ENCODE measurements around the gene NLRC3.

Gene NLRC3

GRCh38 chr16:3595521-3596021 is 18.4 kb upstream of the NLRC3 start:
- Histone ChIP-seq H3K27me3 (ENCODE audit: insufficient read depth, low read length, poor library complexity) (no peaks in the 10 kb centered on the region), H2BK15ac (replicated peaks; ENCODE audit: low read depth) (no peak overlapping the region), H3K4me3 (ENCODE audit: low read length) (no peak overlapping the region), H2BK5ac (ENCODE audit: low read length) (no peak overlapping the region), H3K56ac (ENCODE audit: low read length) (no peak overlapping the region), H4K8ac (ENCODE audit: low read depth, low read length) (no peak overlapping the region), H3K79me2 (ENCODE audit: control insufficient read depth, insufficient read depth, low read length) (no peaks in the 10 kb centered on the region), H3K9ac (ENCODE audit: low read length) (no peak overlapping the region), H3K23ac (ENCODE audit: low read length) (no peak overlapping the region), H3K4ac (ENCODE audit: low read depth, low read length) (no peak overlapping the region), H3K4me1 (ENCODE audit: control insufficient read depth, low read depth, low read length) (no peaks in the 10 kb centered on the region), H3K27ac (ENCODE audit: low read depth, low read length) (no peak overlapping the region), H3K4me2 (ENCODE audit: low read length) (no peak overlapping the region), H4K5ac (ENCODE audit: low read length) (no peak overlapping the region), H2BK120ac (ENCODE audit: low read depth, low read length) (no peak overlapping the region), H2AK5ac (ENCODE audit: low read length) (no peak overlapping the region), H3K18ac (ENCODE audit: low read length) (no peak overlapping the region), H3K79me1 (ENCODE audit: low read length) (no peaks in the 10 kb centered on the region), H3K36me3 (ENCODE audit: control insufficient read depth, insufficient read depth, low read length) (peaks cover 6% of the 10 kb centered on the region)
- DNase-seq, result no peak
- no CpG with 5 or more reads among the region's 19 CpGs for WGBS (ENCODE audit: extremely low coverage, insufficient coverage, low lambda C conversion rate)

DNA sequence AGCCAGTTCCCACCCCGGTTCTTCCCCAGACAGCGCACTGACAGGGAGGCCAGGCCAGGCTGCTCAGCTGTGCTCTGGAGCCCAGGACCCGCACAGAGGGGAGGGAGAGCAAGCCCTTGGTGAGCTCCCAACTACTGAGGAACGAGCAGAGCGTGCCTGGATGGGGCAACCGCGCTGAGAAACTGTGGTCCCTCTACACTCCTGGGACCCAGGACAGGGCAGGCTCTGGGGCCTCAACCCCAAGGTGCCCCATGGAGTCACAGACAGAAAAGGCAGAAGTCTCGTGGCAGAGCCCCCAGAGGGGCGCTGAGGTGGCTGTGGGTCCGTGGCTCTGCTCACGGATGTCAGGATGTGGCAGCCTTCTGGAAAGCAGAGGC is 17.9 kb upstream of the NLRC3 start:
- Histone ChIP-seq H4K8ac (ENCODE audit: low read depth, low read length) (no peak overlapping the region), H3K4ac (ENCODE audit: low read depth, low read length) (no peak overlapping the region), H2AK5ac (ENCODE audit: low read length) (no peak overlapping the region), H3K23ac (ENCODE audit: low read length) (no peak overlapping the region), H4K5ac (ENCODE audit: low read length) (no peak overlapping the region), H3K9ac (ENCODE audit: low read length) (no peak overlapping the region), H3K4me1 (ENCODE audit: control insufficient read depth, low read depth, low read length) (no peaks in the 10 kb centered on the region), H3K18ac (ENCODE audit: low read length) (no peak overlapping the region), H3K27me3 (ENCODE audit: insufficient read depth, low read length, poor library complexity) (no peaks in the 10 kb centered on the region), H2BK5ac (ENCODE audit: low read length) (no peak overlapping the region), H3K36me3 (ENCODE audit: control insufficient read depth, insufficient read depth, low read length) (peaks cover 4% of the 10 kb centered on the region), H3K56ac (ENCODE audit: low read length) (no peak overlapping the region), H3K4me3 (ENCODE audit: low read length) (no peak overlapping the region), H3K4me2 (ENCODE audit: low read length) (no peak overlapping the region), H2BK15ac (replicated peaks; ENCODE audit: low read depth) (no peak overlapping the region), H3K79me1 (ENCODE audit: low read length) (no peaks in the 10 kb centered on the region), H2BK120ac (ENCODE audit: low read depth, low read length) (no peak overlapping the region), H3K27ac (ENCODE audit: low read depth, low read length) (no peak overlapping the region), H3K79me2 (ENCODE audit: control insufficient read depth, insufficient read depth, low read length) (no peaks in the 10 kb centered on the region)
- no CpG with 5 or more reads among the region's 11 CpGs for WGBS (ENCODE audit: extremely low coverage, insufficient coverage, low lambda C conversion rate)
- DNase-seq, result no peak

DNA sequence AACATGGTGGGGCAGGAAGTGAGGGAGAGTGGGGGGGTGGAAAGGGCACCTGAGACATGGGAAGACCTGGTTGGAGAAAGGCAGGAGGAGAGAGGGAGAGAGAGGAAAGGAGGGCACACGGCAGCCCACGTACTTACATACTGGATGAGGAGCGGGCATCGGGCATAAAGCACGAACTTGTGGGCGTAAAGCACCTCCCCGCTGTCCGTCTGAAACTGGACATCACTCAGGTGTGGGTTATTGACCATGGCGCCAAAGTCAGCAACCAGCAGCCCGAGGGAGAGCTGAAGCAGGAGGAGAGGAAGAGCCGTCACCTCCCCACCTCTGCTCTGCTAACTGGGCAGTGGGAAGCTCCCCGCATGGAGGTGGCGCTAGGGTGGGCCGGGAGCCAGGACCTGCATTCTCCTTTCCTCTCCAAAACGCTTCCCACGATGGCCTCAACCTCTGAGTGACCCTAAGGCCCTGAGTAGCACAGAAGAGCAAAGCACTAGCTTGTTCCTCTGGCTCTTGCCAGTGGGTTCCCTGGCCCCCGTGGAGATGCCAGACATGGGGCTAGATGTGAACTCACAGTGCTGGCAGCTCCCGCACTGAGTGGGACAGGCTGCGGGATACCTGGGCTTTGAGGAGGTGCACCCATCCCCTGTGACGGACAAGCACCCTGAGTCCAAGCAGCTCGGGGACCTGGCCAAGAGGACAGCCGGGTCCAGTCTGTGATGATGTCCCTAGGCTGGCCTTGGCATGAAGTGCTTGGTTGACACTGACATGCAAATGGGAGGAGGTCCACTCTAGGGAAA is 17.3 kb upstream of the NLRC3 start:
- Histone ChIP-seq H3K4me3 (ENCODE audit: low read length) (no peak overlapping the region), H3K9ac (ENCODE audit: low read length) (no peak overlapping the region), H3K4me1 (ENCODE audit: control insufficient read depth, low read depth, low read length) (no peaks in the 10 kb centered on the region), H3K23ac (ENCODE audit: low read length) (no peak overlapping the region), H2BK120ac (ENCODE audit: low read depth, low read length) (no peak overlapping the region), H3K79me2 (ENCODE audit: control insufficient read depth, insufficient read depth, low read length) (no peaks in the 10 kb centered on the region), H3K79me1 (ENCODE audit: low read length) (no peaks in the 10 kb centered on the region), H3K36me3 (ENCODE audit: control insufficient read depth, insufficient read depth, low read length) (no peaks in the 10 kb centered on the region), H3K56ac (ENCODE audit: low read length) (no peak overlapping the region), H4K8ac (ENCODE audit: low read depth, low read length) (no peak overlapping the region), H2BK15ac (replicated peaks; ENCODE audit: low read depth) (no peak overlapping the region), H2AK5ac (ENCODE audit: low read length) (no peak overlapping the region), H3K4ac (ENCODE audit: low read depth, low read length) (no peak overlapping the region), H3K18ac (ENCODE audit: low read length) (no peak overlapping the region), H3K27me3 (ENCODE audit: insufficient read depth, low read length, poor library complexity) (no peaks in the 10 kb centered on the region), H3K4me2 (ENCODE audit: low read length) (no peak overlapping the region), H2BK5ac (ENCODE audit: low read length) (no peak overlapping the region), H3K27ac (ENCODE audit: low read depth, low read length) (no peak overlapping the region), H4K5ac (ENCODE audit: low read length) (no peak overlapping the region)
- WGBS (ENCODE audit: extremely low coverage, insufficient coverage, low lambda C conversion rate), result no CpG with 5 or more reads among the region's 22 CpGs
- no peak for DNase-seq

GRCh38 chr16:3592559-3592958 is 15.4 kb upstream of the NLRC3 start:
- no CpG with 5 or more reads among the region's 12 CpGs for WGBS (ENCODE audit: extremely low coverage, insufficient coverage, low lambda C conversion rate)
- H3K56ac ChIP-seq (ENCODE audit: low read length), result no peak overlapping the region
- no peak overlapping the region for H3K9ac ChIP-seq (ENCODE audit: low read length)
- H2BK15ac ChIP-seq (replicated peaks; ENCODE audit: low read depth), result no peak overlapping the region
- H4K5ac ChIP-seq (ENCODE audit: low read length), result no peak overlapping the region
- H3K4ac ChIP-seq (ENCODE audit: low read depth, low read length), result no peak overlapping the region
- H3K27ac ChIP-seq (ENCODE audit: low read depth, low read length), result no peak overlapping the region
- peaks cover 2% of the 10 kb centered on the region for H3K36me3 ChIP-seq (ENCODE audit: control insufficient read depth, insufficient read depth, low read length)
- no peak for DNase-seq
- H2AK5ac ChIP-seq (ENCODE audit: low read length), result no peak overlapping the region
- H2BK120ac ChIP-seq (ENCODE audit: low read depth, low read length), result no peak overlapping the region
- no peak overlapping the region for H3K4me3 ChIP-seq (ENCODE audit: low read length)
- no peaks in the 10 kb centered on the region for H3K79me1 ChIP-seq (ENCODE audit: low read length)
- H3K18ac ChIP-seq (ENCODE audit: low read length), result no peak overlapping the region
- H2BK5ac ChIP-seq (ENCODE audit: low read length), result no peak overlapping the region
- no peaks in the 10 kb centered on the region for H3K4me1 ChIP-seq (ENCODE audit: control insufficient read depth, low read depth, low read length)
- no peak overlapping the region for H3K23ac ChIP-seq (ENCODE audit: low read length)
- H3K4me2 ChIP-seq (ENCODE audit: low read length), result no peak overlapping the region
- no peaks in the 10 kb centered on the region for H3K79me2 ChIP-seq (ENCODE audit: control insufficient read depth, insufficient read depth, low read length)
- H4K8ac ChIP-seq (ENCODE audit: low read depth, low read length), result no peak overlapping the region
- no peaks in the 10 kb centered on the region for H3K27me3 ChIP-seq (ENCODE audit: insufficient read depth, low read length, poor library complexity)

GRCh38 chr16:3591991-3592390 is 14.8 kb upstream of the NLRC3 start:
- Histone ChIP-seq H3K79me2 (ENCODE audit: control insufficient read depth, insufficient read depth, low read length) (no peaks in the 10 kb centered on the region), H2BK15ac (replicated peaks; ENCODE audit: low read depth) (no peak overlapping the region), H3K4me1 (ENCODE audit: control insufficient read depth, low read depth, low read length) (no peaks in the 10 kb centered on the region), H3K56ac (ENCODE audit: low read length) (no peak overlapping the region), H3K27ac (ENCODE audit: low read depth, low read length) (no peak overlapping the region), H3K23ac (ENCODE audit: low read length) (no peak overlapping the region), H3K4me3 (ENCODE audit: low read length) (no peak overlapping the region), H3K27me3 (ENCODE audit: insufficient read depth, low read length, poor library complexity) (no peaks in the 10 kb centered on the region), H3K36me3 (ENCODE audit: control insufficient read depth, insufficient read depth, low read length) (peaks cover 2% of the 10 kb centered on the region), H2BK5ac (ENCODE audit: low read length) (no peak overlapping the region), H3K9ac (ENCODE audit: low read length) (no peak overlapping the region), H3K79me1 (ENCODE audit: low read length) (no peaks in the 10 kb centered on the region), H2BK120ac (ENCODE audit: low read depth, low read length) (no peak overlapping the region), H4K8ac (ENCODE audit: low read depth, low read length) (no peak overlapping the region), H3K18ac (ENCODE audit: low read length) (no peak overlapping the region), H4K5ac (ENCODE audit: low read length) (no peak overlapping the region), H3K4me2 (ENCODE audit: low read length) (no peak overlapping the region), H2AK5ac (ENCODE audit: low read length) (no peak overlapping the region), H3K4ac (ENCODE audit: low read depth, low read length) (no peak overlapping the region)
- WGBS (ENCODE audit: extremely low coverage, insufficient coverage, low lambda C conversion rate), result no CpG with 5 or more reads among the region's 6 CpGs
- DNase-seq, result no peak

DNA sequence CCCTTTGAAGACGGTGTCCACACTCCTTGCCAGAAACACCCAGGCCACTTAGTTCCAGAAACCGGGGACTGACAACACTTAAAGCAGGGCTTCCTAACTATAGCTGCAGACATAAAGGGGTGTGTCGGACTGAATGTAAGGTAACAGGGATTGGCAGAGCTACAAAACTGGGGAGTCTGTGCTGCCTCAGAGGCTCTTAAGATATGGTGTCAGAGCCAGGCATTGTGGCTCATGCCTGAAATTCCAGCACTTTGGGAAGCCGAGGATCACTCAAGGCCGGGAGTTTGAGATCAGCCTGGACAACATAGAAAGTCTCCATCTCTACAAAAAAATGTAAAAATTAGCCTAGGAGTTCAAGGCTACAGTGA is 14.2 kb upstream of the NLRC3 start:
- Histone ChIP-seq H3K27ac (ENCODE audit: low read depth, low read length) (no peak overlapping the region), H4K5ac (ENCODE audit: low read length) (no peak overlapping the region), H2AK5ac (ENCODE audit: low read length) (no peak overlapping the region), H3K18ac (ENCODE audit: low read length) (no peak overlapping the region), H3K4me1 (ENCODE audit: control insufficient read depth, low read depth, low read length) (no peaks in the 10 kb centered on the region), H4K8ac (ENCODE audit: low read depth, low read length) (no peak overlapping the region), H3K79me1 (ENCODE audit: low read length) (no peaks in the 10 kb centered on the region), H3K27me3 (ENCODE audit: insufficient read depth, low read length, poor library complexity) (no peaks in the 10 kb centered on the region), H3K56ac (ENCODE audit: low read length) (no peak overlapping the region), H3K4me3 (ENCODE audit: low read length) (no peak overlapping the region), H3K79me2 (ENCODE audit: control insufficient read depth, insufficient read depth, low read length) (no peaks in the 10 kb centered on the region), H3K9ac (ENCODE audit: low read length) (no peak overlapping the region), H2BK120ac (ENCODE audit: low read depth, low read length) (no peak overlapping the region), H3K23ac (ENCODE audit: low read length) (no peak overlapping the region), H3K36me3 (ENCODE audit: control insufficient read depth, insufficient read depth, low read length) (peaks cover 2% of the 10 kb centered on the region), H3K4ac (ENCODE audit: low read depth, low read length) (no peak overlapping the region), H3K4me2 (ENCODE audit: low read length) (no peak overlapping the region), H2BK5ac (ENCODE audit: low read length) (no peak overlapping the region), H2BK15ac (replicated peaks; ENCODE audit: low read depth) (no peak overlapping the region)
- DNase-seq, result no peak
- no CpG with 5 or more reads among the region's 5 CpGs for WGBS (ENCODE audit: extremely low coverage, insufficient coverage, low lambda C conversion rate)
